ENCODE measurements around the gene SAMD8. TPM values are rescaled to one million over a fixed set of nuclear protein-coding genes. Genes with fewer than 3 reads are reported as not detected.
"Not testable (repeated sequence)": the region's sequence is repeated elsewhere in the genome, so short reads cannot be mapped to it uniquely, and the experiment has no call there.

Gene SAMD8
- total RNA-seq, 1 experiment from 2014 or later: 17.1 TPM

DNA sequence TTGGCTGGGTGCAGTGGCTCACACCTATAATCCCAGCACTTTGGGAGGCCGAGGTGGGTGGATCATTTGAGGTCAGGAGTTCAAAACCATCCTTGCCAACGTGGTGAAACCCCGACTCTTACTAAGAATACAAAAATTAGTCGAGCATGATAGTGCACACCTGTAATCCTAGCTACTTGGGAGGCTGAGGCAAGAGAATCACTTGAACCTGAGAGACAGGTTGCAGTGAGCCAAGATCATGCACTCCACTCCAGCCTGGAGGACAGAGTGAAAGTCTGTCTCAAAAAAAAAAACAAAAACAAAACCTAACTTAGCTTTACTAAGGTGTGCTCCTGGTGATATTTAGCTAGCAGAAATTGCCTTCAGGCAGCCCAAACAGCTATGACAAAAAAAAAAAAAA is 74.9 kb downstream of the SAMD8 start:
- no peak for DNase-seq (ENCODE audit: low spot score)
- Histone ChIP-seq H3K36me3 (ENCODE audit: insufficient read depth, low read length, poor library complexity, severe bottlenecking) (no peaks in the 10 kb centered on the region), H3K27ac (ENCODE audit: low read depth, low read length, poor library complexity, severe bottlenecking) (no peak overlapping the region), H3K9me3 (ENCODE audit: low read depth, low read length, poor library complexity, severe bottlenecking) (no peaks in the 10 kb centered on the region), H3K4me3 (ENCODE audit: low read depth, low read length, poor library complexity, severe bottlenecking) (no peak overlapping the region), H3K4me1 (ENCODE audit: insufficient read depth, low read length, poor library complexity, severe bottlenecking) (no peaks in the 10 kb centered on the region), H3K27me3 (replicated peaks; ENCODE audit: insufficient read depth, low read depth, low read length, poor library complexity) (no peaks in the 10 kb centered on the region)
- BruUV-seq (replicated peaks): no TSS peak
- no peak for TF ChIP-seq EZH2 (IDR thresholded peaks at IDR 0.05; ENCODE audit: borderline replicate concordance, low read depth, low read length, poor library complexity, severe bottlenecking)
- TF ChIP-seq, protein P1, sequence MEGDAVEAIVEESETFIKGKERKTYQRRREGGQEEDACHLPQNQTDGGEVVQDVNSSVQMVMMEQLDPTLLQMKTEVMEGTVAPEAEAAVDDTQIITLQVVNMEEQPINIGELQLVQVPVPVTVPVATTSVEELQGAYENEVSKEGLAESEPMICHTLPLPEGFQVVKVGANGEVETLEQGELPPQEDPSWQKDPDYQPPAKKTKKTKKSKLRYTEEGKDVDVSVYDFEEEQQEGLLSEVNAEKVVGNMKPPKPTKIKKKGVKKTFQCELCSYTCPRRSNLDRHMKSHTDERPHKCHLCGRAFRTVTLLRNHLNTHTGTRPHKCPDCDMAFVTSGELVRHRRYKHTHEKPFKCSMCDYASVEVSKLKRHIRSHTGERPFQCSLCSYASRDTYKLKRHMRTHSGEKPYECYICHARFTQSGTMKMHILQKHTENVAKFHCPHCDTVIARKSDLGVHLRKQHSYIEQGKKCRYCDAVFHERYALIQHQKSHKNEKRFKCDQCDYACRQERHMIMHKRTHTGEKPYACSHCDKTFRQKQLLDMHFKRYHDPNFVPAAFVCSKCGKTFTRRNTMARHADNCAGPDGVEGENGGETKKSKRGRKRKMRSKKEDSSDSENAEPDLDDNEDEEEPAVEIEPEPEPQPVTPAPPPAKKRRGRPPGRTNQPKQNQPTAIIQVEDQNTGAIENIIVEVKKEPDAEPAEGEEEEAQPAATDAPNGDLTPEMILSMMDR (conservative IDR thresholded peaks at IDR 0.05; ENCODE audit: low read depth, low read length): no peak
- intact Hi-C loops (cut with micrococcal nuclease; ENCODE audit: unreplicated experiment): no loop called here
- ChIA-PET POLR2A (ENCODE audit: low non-redundant PET) (no interaction called here), CTCF (interaction anchor here (0.7 to 1.0 kb wide), 2 partner anchors 38 to 49 kb away, joined by 6 to 7 read pairs; partner anchors contain the start of gene COMTD1)

DNA sequence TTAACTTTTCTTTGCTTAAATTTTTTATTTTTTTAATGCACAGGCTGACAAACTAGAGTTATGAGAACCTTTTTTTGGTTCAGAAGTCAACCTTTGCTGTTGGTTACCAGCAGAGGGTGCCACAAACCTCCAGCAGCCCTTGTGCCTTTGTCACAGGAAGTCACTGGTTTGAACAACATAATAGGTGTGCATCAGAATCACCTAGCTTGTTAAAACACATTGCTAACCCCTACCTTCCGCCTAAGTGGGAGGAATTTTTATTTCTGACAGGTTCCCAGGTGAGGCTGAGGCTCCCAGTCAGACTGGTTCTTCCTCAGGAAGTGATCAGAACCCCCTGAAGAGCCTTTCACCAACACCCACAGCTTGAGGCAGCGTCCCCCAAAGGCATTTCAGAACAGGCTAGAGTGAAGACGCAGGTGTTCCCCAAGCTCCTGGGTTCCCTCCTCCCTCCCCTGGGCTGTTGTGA is 76.5 kb downstream of the SAMD8 start:
- ChIA-PET POLR2A (ENCODE audit: low non-redundant PET) (no interaction called here), CTCF (interaction anchor here (0.6 to 1.5 kb wide), 5 partner anchors 21 to 60 kb away, joined by 3 to 10 read pairs (median 6); partner anchors contain the start of gene COMTD1)
- H3K4me1 ChIP-seq (ENCODE audit: insufficient read depth, low read length, poor library complexity, severe bottlenecking): no peaks in the 10 kb centered on the region
- no peaks in the 10 kb centered on the region for H3K27me3 ChIP-seq (replicated peaks; ENCODE audit: insufficient read depth, low read depth, low read length, poor library complexity)
- H3K4me3 ChIP-seq (ENCODE audit: low read depth, low read length, poor library complexity, severe bottlenecking): no peak overlapping the region
- no peaks in the 10 kb centered on the region for H3K9me3 ChIP-seq (ENCODE audit: low read depth, low read length, poor library complexity, severe bottlenecking)
- no TSS peak for BruUV-seq (replicated peaks)
- no peak for TF ChIP-seq EZH2 (IDR thresholded peaks at IDR 0.05; ENCODE audit: borderline replicate concordance, low read depth, low read length, poor library complexity, severe bottlenecking)
- TF ChIP-seq, protein P1 (conservative IDR thresholded peaks at IDR 0.05; ENCODE audit: low read depth, low read length): peak; percentile 68
- intact Hi-C loops (cut with micrococcal nuclease; ENCODE audit: unreplicated experiment): loop anchor here (1.0 kb wide), 1 partner anchor 48 kb away; no protein-coding TSS in a partner anchor
- no peak overlapping the region for H3K27ac ChIP-seq (ENCODE audit: low read depth, low read length, poor library complexity, severe bottlenecking)
- H3K36me3 ChIP-seq (ENCODE audit: insufficient read depth, low read length, poor library complexity, severe bottlenecking): no peaks in the 10 kb centered on the region
- peak; percentile 55 for DNase-seq (ENCODE audit: low spot score)

DNA sequence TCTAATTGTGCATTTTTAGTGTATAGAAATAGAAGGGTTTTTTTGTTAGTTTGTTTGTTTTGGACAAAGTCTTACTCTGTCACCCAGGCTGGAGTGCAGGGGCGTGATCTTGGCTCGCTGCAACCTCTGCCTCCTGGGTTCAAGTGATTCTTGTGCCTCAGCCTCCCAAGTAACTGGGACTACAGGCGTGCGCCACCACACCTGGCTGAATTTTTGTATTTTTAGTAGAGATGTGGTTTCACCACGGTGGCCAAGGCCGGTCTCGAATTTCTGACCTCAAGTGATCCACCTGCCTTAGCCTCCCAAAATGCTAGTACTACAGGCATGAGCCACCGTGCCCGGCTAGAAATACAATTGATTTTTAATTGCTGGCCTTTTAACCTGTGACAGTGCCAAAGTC is 77.1 kb downstream of the SAMD8 start:
- intact Hi-C loops (cut with micrococcal nuclease; ENCODE audit: unreplicated experiment): loop anchor here (1.0 kb wide), 1 partner anchor 48 kb away; no protein-coding TSS in a partner anchor
- DNase-seq (ENCODE audit: low spot score); H3K36me3 ChIP-seq (ENCODE audit: insufficient read depth, low read length, poor library complexity, severe bottlenecking); H3K27ac ChIP-seq (ENCODE audit: low read depth, low read length, poor library complexity, severe bottlenecking); POLR2A ChIA-PET (ENCODE audit: low non-redundant PET); BruUV-seq (replicated peaks); H3K4me3 ChIP-seq (ENCODE audit: low read depth, low read length, poor library complexity, severe bottlenecking); H3K4me1 ChIP-seq (ENCODE audit: insufficient read depth, low read length, poor library complexity, severe bottlenecking); H3K9me3 ChIP-seq (ENCODE audit: low read depth, low read length, poor library complexity, severe bottlenecking); H3K27me3 ChIP-seq (replicated peaks; ENCODE audit: insufficient read depth, low read depth, low read length, poor library complexity): not testable (repeated sequence)
- CTCF ChIA-PET: interaction anchor here (0.6 to 1.5 kb wide), 5 partner anchors 22 to 60 kb away, joined by 3 to 10 read pairs (median 6); partner anchors contain the start of gene COMTD1
